OCI-LY3 (cell line): ENCODE measurements around the gene VAMP4.

Experiments
- H2AFZ ChIP-seq: fragments of 200-600, 300-600 bp; shearing (Covaris generic); 2 replicates; pipeline ENCODE4 v1.6.0; 2014; ENCODE audit warnings: antibody characterized with exemption, low read depth, low read length
- H3K27ac ChIP-seq: fragments of 200-600, 300-600 bp; sonication (generic); 2 replicates; pipeline ENCODE4 v1.5.1; 2014; ENCODE audit warnings: mild to moderate bottlenecking, low read length, moderate library complexity, mixed read lengths
- H3K27me3 ChIP-seq: fragments of 200-600, 300-600 bp; sonication (generic); 2 replicates; pipeline ENCODE4 v1.6.1; 2014; ENCODE audit warnings: low read depth, low read length, mixed read lengths
- H3K36me3 ChIP-seq: fragments of 200-600, 300-600 bp; sonication (generic); replicated peaks from 2 replicates; pipeline ENCODE3; 2014; ENCODE audit warnings: low read depth, low read length, mixed read lengths
- H3K4me1 ChIP-seq: fragments of 300-600, 200-600 bp; sonication (generic); 2 replicates; pipeline ENCODE4 v1.6.1; 2014; ENCODE audit warnings: low read length, mixed read lengths
- H3K4me2 ChIP-seq: fragments of 200-600, 300-600 bp; sonication (generic); 2 replicates; pipeline ENCODE4 v1.6.1; 2014; ENCODE audit warnings: low read length, mixed read lengths
- H3K4me3 ChIP-seq: fragments of 300-600, 200-600 bp; sonication (generic); 2 replicates; pipeline ENCODE4 v1.5.1; 2014; ENCODE audit warnings: antibody characterized with exemption, mild to moderate bottlenecking, low read length, moderate library complexity
- H3K79me2 ChIP-seq: fragments of 300-600, 200-600 bp; shearing (Covaris generic); 2 replicates; pipeline ENCODE4 v1.6.1; 2014; ENCODE audit warnings: mild to moderate bottlenecking, low read length, mixed read lengths
- H3K9ac ChIP-seq: fragments of 300-600, 200-600 bp; shearing (Covaris generic); 2 replicates; pipeline ENCODE4 v1.6.0; 2014; ENCODE audit warnings: mild to moderate bottlenecking, low read length, moderate library complexity
- H3K9me3 ChIP-seq: fragments of 200-600, 300-600 bp; shearing (Covaris generic); 2 replicates; pipeline ENCODE4 v1.6.1; 2014; ENCODE audit warnings: low read length, mixed read lengths; ENCODE audit not compliant: insufficient read depth
- H4K20me1 ChIP-seq: fragments of 200-600, 300-600 bp; sonication (generic); 2 replicates; pipeline ENCODE4 v1.6.1; 2016; ENCODE audit warnings: low read length, mixed read lengths; ENCODE audit not compliant: insufficient read depth
- EZH2phosphoT487 ChIP-seq: fragments of 200-600 bp; shearing (Covaris generic); IDR thresholded peaks from 2 replicates; pipeline ENCODE4 v1.6.1; 2018; ENCODE audit warnings: antibody characterized with exemption, mixed run types, low read depth
- TF ChIP-seq, protein P1 (sequence below): fragments of 200-600, 300-600 bp; sonication (generic); IDR thresholded peaks from 2 replicates; pipeline ENCODE4 v1.5.1; 2014; ENCODE audit warnings: antibody characterized with exemption, low read length, low read depth

The VAMP4 gene

DNA sequence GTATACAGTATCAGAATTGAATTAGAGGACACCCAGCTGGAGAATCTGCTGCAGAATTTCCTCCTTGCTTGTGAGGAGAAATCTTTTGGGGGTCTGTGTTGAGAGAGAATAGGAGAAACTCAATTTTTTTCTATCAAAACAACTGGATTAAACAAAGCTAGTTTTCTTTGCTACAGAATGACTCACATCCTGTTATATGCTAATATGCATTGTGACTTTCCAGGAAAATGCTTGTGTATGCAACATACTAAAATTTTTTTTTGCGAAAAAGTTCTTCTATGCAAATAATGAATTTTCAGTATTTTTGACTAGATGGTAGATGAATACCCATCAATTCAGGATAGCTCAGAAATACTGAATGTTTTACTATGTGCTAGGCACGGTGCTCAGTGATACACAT, 2.2 kb downstream of the VAMP4 start:
- no peak overlapping the region for H2AFZ ChIP-seq
- H3K27ac ChIP-seq = no peak overlapping the region
- no peak for TF ChIP-seq EZH2phosphoT487
- TF ChIP-seq, protein P1, sequence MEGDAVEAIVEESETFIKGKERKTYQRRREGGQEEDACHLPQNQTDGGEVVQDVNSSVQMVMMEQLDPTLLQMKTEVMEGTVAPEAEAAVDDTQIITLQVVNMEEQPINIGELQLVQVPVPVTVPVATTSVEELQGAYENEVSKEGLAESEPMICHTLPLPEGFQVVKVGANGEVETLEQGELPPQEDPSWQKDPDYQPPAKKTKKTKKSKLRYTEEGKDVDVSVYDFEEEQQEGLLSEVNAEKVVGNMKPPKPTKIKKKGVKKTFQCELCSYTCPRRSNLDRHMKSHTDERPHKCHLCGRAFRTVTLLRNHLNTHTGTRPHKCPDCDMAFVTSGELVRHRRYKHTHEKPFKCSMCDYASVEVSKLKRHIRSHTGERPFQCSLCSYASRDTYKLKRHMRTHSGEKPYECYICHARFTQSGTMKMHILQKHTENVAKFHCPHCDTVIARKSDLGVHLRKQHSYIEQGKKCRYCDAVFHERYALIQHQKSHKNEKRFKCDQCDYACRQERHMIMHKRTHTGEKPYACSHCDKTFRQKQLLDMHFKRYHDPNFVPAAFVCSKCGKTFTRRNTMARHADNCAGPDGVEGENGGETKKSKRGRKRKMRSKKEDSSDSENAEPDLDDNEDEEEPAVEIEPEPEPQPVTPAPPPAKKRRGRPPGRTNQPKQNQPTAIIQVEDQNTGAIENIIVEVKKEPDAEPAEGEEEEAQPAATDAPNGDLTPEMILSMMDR = no peak
- H3K4me1 ChIP-seq = peaks cover 17% of the 10 kb centered on the region
- no peaks in the 10 kb centered on the region for H3K9me3 ChIP-seq
- H3K4me3 ChIP-seq = no peak overlapping the region
- no peaks in the 10 kb centered on the region for H4K20me1 ChIP-seq
- H3K79me2 ChIP-seq = peaks cover 11% of the 10 kb centered on the region; the same call in 1 of the 2 replicates
- no peak overlapping the region for H3K4me2 ChIP-seq
- H3K27me3 ChIP-seq = no peaks in the 10 kb centered on the region
- H3K36me3 ChIP-seq = peaks cover 8% of the 10 kb centered on the region
- H3K9ac ChIP-seq = no peak overlapping the region

DNA sequence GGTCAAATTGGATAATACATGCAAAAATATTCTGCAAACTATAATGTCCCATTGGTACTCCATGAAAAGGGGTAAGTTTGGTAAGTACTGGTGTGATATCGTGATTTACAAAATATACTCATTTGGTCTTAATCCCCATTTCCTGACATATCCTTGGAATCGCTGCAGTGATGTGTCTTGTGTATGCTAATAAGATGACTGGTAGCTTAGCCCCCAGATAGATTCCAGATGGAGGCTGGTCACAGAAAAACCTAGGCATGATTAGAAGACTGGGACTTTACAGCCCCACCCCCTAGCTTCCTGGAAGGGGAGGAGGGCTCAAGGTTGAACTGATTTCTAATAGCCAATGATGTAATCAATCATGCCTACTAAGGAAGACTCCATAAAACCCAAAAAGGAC, 3.0 kb downstream of the VAMP4 start:
- Histone ChIP-seq H3K79me2 (peaks cover 11% of the 10 kb centered on the region; the same call in 1 of the 2 replicates), H3K9ac (no peak overlapping the region), H2AFZ (no peak overlapping the region), H3K9me3 (no peaks in the 10 kb centered on the region), H3K4me2 (no peak overlapping the region), H4K20me1 (no peaks in the 10 kb centered on the region), H3K4me3 (no peak overlapping the region), H3K27ac (no peak overlapping the region), H3K36me3 (peaks cover 8% of the 10 kb centered on the region), H3K27me3 (no peaks in the 10 kb centered on the region), H3K4me1 (peaks cover 17% of the 10 kb centered on the region)
- no peak for TF ChIP-seq EZH2phosphoT487
- TF ChIP-seq, protein P1 = no peak

DNA sequence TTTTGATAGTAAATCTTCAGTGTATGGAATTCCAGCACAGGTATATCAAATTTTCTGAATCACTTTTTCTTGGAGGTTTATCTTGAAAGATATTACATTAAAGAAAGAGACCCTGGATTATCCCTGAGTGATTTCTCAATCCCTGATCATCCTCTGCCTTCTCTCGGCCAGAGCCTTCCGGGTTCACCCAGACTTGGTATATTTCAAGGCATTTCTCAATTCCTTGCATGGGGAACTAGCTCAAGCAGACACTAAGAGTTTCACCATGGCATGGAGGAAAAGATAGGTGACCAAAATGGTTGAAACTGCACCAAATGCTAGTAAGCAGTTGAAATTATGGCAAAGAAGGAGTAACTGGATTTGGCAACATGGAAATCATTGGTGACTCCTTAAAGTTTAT, 5.7 kb downstream of the VAMP4 start:
- no peak for TF ChIP-seq EZH2phosphoT487
- H3K79me2 ChIP-seq = peaks cover 6% of the 10 kb centered on the region; the same call in 1 of the 2 replicates
- no peaks in the 10 kb centered on the region for H4K20me1 ChIP-seq
- no peak overlapping the region for H3K4me3 ChIP-seq
- peaks cover 8% of the 10 kb centered on the region for H3K36me3 ChIP-seq
- H3K4me2 ChIP-seq = no peak overlapping the region
- H2AFZ ChIP-seq = no peak overlapping the region
- H3K27ac ChIP-seq = no peak overlapping the region
- H3K4me1 ChIP-seq = peaks cover 8% of the 10 kb centered on the region; the same call in 1 of the 2 replicates
- H3K27me3 ChIP-seq = no peaks in the 10 kb centered on the region
- H3K9me3 ChIP-seq = no peaks in the 10 kb centered on the region
- H3K9ac ChIP-seq = no peak overlapping the region

DNA sequence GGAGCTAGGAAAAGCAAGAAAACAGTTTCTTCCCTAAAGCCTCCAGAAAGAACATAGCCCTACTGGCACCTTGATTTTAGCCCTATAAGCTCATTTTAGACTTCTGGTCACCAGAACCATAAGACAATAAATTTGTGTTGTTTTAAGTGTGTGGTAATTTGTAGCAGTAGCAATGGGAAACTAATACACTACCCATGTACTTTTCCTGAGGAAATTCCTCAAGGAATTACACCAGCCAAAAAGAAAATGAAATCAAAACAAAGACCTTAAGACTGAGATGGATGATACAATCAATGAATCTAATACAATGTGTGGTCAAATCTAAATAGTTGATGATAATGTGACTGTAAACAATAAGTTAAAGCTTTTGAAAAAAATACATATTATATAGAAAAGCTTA, 11.8 kb downstream of the VAMP4 start:
- H4K20me1 ChIP-seq = no peaks in the 10 kb centered on the region
- no peak overlapping the region for H3K27ac ChIP-seq
- H3K9ac ChIP-seq = no peak overlapping the region

More for the DNA sequence above, 11.8 kb downstream of the VAMP4 start:
- no peak overlapping the region for H3K4me2 ChIP-seq
- H3K27me3 ChIP-seq = no peaks in the 10 kb centered on the region
- H3K4me1 ChIP-seq = no peaks in the 10 kb centered on the region
- H3K9me3 ChIP-seq = no peaks in the 10 kb centered on the region
- H3K79me2 ChIP-seq = no peaks in the 10 kb centered on the region
- TF ChIP-seq EZH2phosphoT487 = no peak
- TF ChIP-seq, protein P1 = no peak
- H2AFZ ChIP-seq = no peak overlapping the region
- no peak overlapping the region for H3K4me3 ChIP-seq
- H3K36me3 ChIP-seq = peaks cover 11% of the 10 kb centered on the region
